K562 (cell line): ENCODE measurements around the gene COL6A2. TPM values are rescaled to one million over a fixed set of nuclear protein-coding genes. Genes with fewer than 3 reads are reported as not detected.
"Not testable (repeated sequence)": the region's sequence is repeated elsewhere in the genome, so short reads cannot be mapped to it uniquely, and the experiment has no call there.

Experiments used
- ATAC-seq: fragments of 200-7000 bp; cut with Tn5 transposase; 3 replicates; pipeline ENCODE4 v1.9.1; 2020; ENCODE audit warnings: moderate library complexity
- BruUV-seq: library from RNA; stranded (reverse); fragments of 400-500 nt; replicated peaks from 2 replicates; lab custom pipeline; 2021; lab: Mats Ljungman, UMichigan
- CTCF ChIA-PET: fragments of 300-600 bp; formaldehyde crosslinking; extraction: SDS; loops from one replicate; lab custom pipeline; 2021; ENCODE audit warnings: low intra/inter-chr PET ratio; lab: Yijun Ruan, JAX
- POLR2A ChIA-PET: fragments of 300-600, 350-650 bp; sonication (Branson Sonifier 250); formaldehyde crosslinking; extraction: SDS; loops from one replicate; lab custom pipeline; 2021; ENCODE audit warnings: antibody characterized with exemption, inconsistent platforms; lab: Yijun Ruan, JAX
- DNase-seq, 4 experiments: peaks; one replicate each; pipeline versions ENCODE4 v3.0.0 to v3.0.0-alpha.2; 2011 to 2018; ENCODE audit warnings: low spot score in 3 of 4, mixed read lengths in 3 of 4; ENCODE audit errors: extremely low read depth in 1 of 4
- FAIRE-seq: peaks from 2 replicates; lab custom pipeline; 2011; peaks lifted over from hg19 to GRCh38; lab: Jason Lieb, UNC
- H2AFZ ChIP-seq: 2 replicates; pipeline ENCODE4 v1.6.0; 2011; ENCODE audit warnings: low read depth, low read length, control low read depth, inconsistent platforms
- H3K27ac ChIP-seq: fragments of 200-600 bp; 3 replicates; pipeline ENCODE4 v1.8.0; 2011; ENCODE audit warnings: low read depth, mild to moderate bottlenecking, control low read depth, inconsistent platforms, low read length, moderate library complexity, mixed read lengths; ENCODE audit errors: extremely low read depth
- H3K27me3 ChIP-seq, 2 experiments: fragments of 300-600 bp in 1 of 2; 2 replicates in 1 of 2; 3 replicates in 1 of 2; pipeline versions ENCODE4 v1.6.0 to v1.8.0; 2011; ENCODE audit warnings: inconsistent platforms in 2 of 2, low read length in 2 of 2, mild to moderate bottlenecking in 1 of 2, mixed read lengths in 1 of 2, moderate library complexity in 1 of 2; ENCODE audit not compliant: control insufficient read depth in 2 of 2, insufficient read depth in 2 of 2
- H3K36me3 ChIP-seq: fragments of 300-600 bp; 3 replicates; pipeline ENCODE4 v1.8.0; 2011; ENCODE audit warnings: mild to moderate bottlenecking, low read length, inconsistent platforms; ENCODE audit not compliant: control insufficient read depth, insufficient read depth
- H3K4me1 ChIP-seq, 2 experiments: fragments of 200-600 bp in 1 of 2; replicated peaks in 1 of 2; 2 replicates in 1 of 2; 3 replicates in 1 of 2; pipeline versions ENCODE4 v1.5.1 to v1.8.0; 2011; ENCODE audit warnings: inconsistent platforms in 2 of 2, low read length in 2 of 2, mild to moderate bottlenecking in 1 of 2, mixed read lengths in 1 of 2, moderate library complexity in 1 of 2; ENCODE audit not compliant: control insufficient read depth in 2 of 2, insufficient read depth in 2 of 2
- H3K4me2 ChIP-seq: 2 replicates; pipeline ENCODE4 v1.6.1; 2011; ENCODE audit warnings: low read length, control low read depth, inconsistent platforms, mixed read lengths; ENCODE audit not compliant: insufficient read depth
- H3K4me3 ChIP-seq: fragments of 200-600 bp; sonication (generic), shearing (Covaris generic); 2 replicates; pipeline ENCODE4 v1.5.1; 2016; ENCODE audit warnings: control low read depth, inconsistent platforms
- H3K79me2 ChIP-seq: fragments of 200-600 bp; 3 replicates; pipeline ENCODE4 v1.8.0; 2011; ENCODE audit warnings: low read length, inconsistent platforms; ENCODE audit not compliant: control insufficient read depth, insufficient read depth
- H3K9ac ChIP-seq, 2 experiments: 2 replicates each; pipeline versions ENCODE4 v1.6.0 to v1.6.1; 2011; ENCODE audit warnings: low read depth in 2 of 2, low read length in 2 of 2, control low read depth in 1 of 2, inconsistent platforms in 1 of 2, mild to moderate bottlenecking in 1 of 2, mixed read lengths in 1 of 2; ENCODE audit not compliant: insufficient read depth in 1 of 2
- H3K9me1 ChIP-seq: one replicate; pipeline ENCODE4 v1.6.0; 2011; ENCODE audit warnings: inconsistent platforms, mild to moderate bottlenecking, low read length, moderate library complexity; ENCODE audit not compliant: control insufficient read depth, insufficient read depth
- H3K9me3 ChIP-seq: replicated peaks from 2 replicates; pipeline ENCODE4 v1.5.1; 2011; ENCODE audit warnings: low read depth, low read length, inconsistent platforms; ENCODE audit not compliant: control insufficient read depth, insufficient read depth
- H4K20me1 ChIP-seq: replicated peaks from 2 replicates; pipeline ENCODE4 v1.6.1; 2011; ENCODE audit warnings: low read length, inconsistent platforms, mixed read lengths; ENCODE audit not compliant: control insufficient read depth, insufficient read depth
- BCOR ChIP-seq: fragments of 450-650 bp; IDR thresholded peaks from 2 replicates; pipeline ENCODE4 v1.6.1; 2016
- CBX5 ChIP-seq: IDR thresholded peaks from 2 replicates; pipeline ENCODE4 v1.6.1; 2014; ENCODE audit warnings: low read depth, borderline replicate concordance
- RBM25 ChIP-seq: fragments of 200-400 bp; formaldehyde crosslinking; IDR thresholded peaks from 2 replicates; pipeline ENCODE4 v1.6.1; 2018; ENCODE audit warnings: low read length, low read depth, moderate library complexity; ENCODE audit not compliant: severe bottlenecking
- TRIM28 ChIP-seq: fragments of 450-650 bp; IDR thresholded peaks from 2 replicates; pipeline ENCODE4 v1.6.1; 2017
- ZBTB49 ChIP-seq: sonication (generic); formaldehyde crosslinking; IDR thresholded peaks from 2 replicates; pipeline ENCODE4 v1.8.0; 2022; ENCODE audit warnings: missing genetic modification reagents, mild to moderate bottlenecking, borderline replicate concordance
- WGBS: fragments of 100-300 bp; shearing (Covaris generic); methylation state at CpG from one replicate; pipeline ENCODE4 v1.1.6; 2016; ENCODE audit warnings: low coverage, mixed read lengths; ENCODE audit not compliant: insufficient coverage; ENCODE audit errors: missing lambda C conversion rate; 5-methylcytosine and 5-hydroxymethylcytosine counted together
- in situ Hi-C: fragments of 300-500 bp; cut with MboI; formaldehyde crosslinking; loops from 4 replicates; pipeline ENCODE4 v1.15.0; 2018; ENCODE audit warnings: inconsistent platforms, mixed read lengths
- intact Hi-C: fragments of 100-400 bp; cut with micrococcal nuclease; formaldehyde crosslinking; loops from 2 replicates; pipeline ENCODE4 v1.14.2; 2022
- polyA plus RNA-seq, 8 experiments: library from polyadenylated mRNA; depleted of rRNA in 4 of 8; stranded (reverse) in 5 of 8; unstranded in 3 of 8; fragments of >200 nt; fragmentation: Nextera tagmentation in 2 of 8; fragmentation: Illumina TruSeq in 1 of 8; extraction: Ambion mirVana in 2 of 8; extraction: Trizol in 1 of 8; gene quantifications; 2 replicates each; pipeline versions ENCODE4 v1.2.1 to v1.2.3, GENCODE V29; 2011 to 2014; ENCODE audit warnings: inconsistent platforms in 1 of 8, missing spikeins in 1 of 8
- total RNA-seq, 7 experiments: library from RNA; depleted of rRNA in 6 of 7; stranded (reverse); fragments of >200 nt in 6 of 7; fragmentation: Illumina TruSeq in 2 of 7; extraction: Trizol in 2 of 7; gene quantifications; 2 replicates each; pipeline versions ENCODE4 v1.2.1 to v1.2.3, GENCODE V29; 2011 to 2021; ENCODE audit warnings: low replicate concordance in 1 of 7

Gene COL6A2
- total and polyA plus RNA-seq, 9 of the 15 experiments (the other 6 are each of a cell fraction or from before 2014, with no cell fraction given) = 0.07 to 1.1 (median 0.24) TPM; not detected in 3

- no peak for TF ChIP-seq ZBTB49 (CRISPR knock-in tag)
- no peak for TF ChIP-seq CBX5
Measured at GRCh38 chr21:46173573-46173972, 75.7 kb downstream of the COL6A2 start (continued).

GRCh38 chr21:46176443-46177129 lies 78.7 kb downstream of the COL6A2 start:
- BruUV-seq, H3K9me1 ChIP-seq, in situ Hi-C loops, H3K9ac ChIP-seq, DNase-seq, H3K4me3 ChIP-seq: not testable (repeated sequence)
- peaks cover 94% of the 10 kb centered on the region for H3K79me2 ChIP-seq
- TF ChIP-seq RBM25 = peak; percentile 71
- peak; percentile 67; the same call in 1 of the 2 replicates for TF ChIP-seq TRIM28
- peak; percentile 60 for TF ChIP-seq BCOR
- TF ChIP-seq, all 486 proteins: peak for 3; not testable (repeated sequence) for 483
- intact Hi-C loops, H2AFZ ChIP-seq, ATAC-seq, FAIRE-seq, H3K27me3 ChIP-seq, H3K27ac ChIP-seq, H3K9me3 ChIP-seq, CTCF ChIA-PET, H3K4me2 ChIP-seq: not testable (repeated sequence)
- POLR2A ChIA-PET = interaction anchor here (0.9 to 1.2 kb wide), 3 partner anchors 9 to 26 kb away, joined by 3 read pairs; no protein-coding TSS in a partner anchor
- WGBS = 84% methylated on average over 3 of the region's 3 CpGs
- Histone ChIP-seq H3K36me3 (peaks cover 27% of the 10 kb centered on the region; the same call in 1 of the 3 replicates), H3K4me1 (peaks cover 25 to 43% of the 10 kb centered on the region in 2 experiments), H4K20me1 (peaks cover 13% of the 10 kb centered on the region; the same call in 1 of the 2 replicates)
